NCI-H2196 (cell line): ENCODE results near the gene MCM5.
"Not testable (repeated sequence)": the region's sequence is repeated elsewhere in the genome, so short reads cannot be mapped to it uniquely, and the experiment has no call there.

Experiments
- DNase-seq: peaks from one replicate; lab custom pipeline; 2025; ENCODE audit not compliant: unreplicated experiment; lab: John Stamatoyannopoulos, UW

MCM5 gene

GRCh38 chr22:35378621-35379020 lies 21.3 kb upstream of the MCM5 start:
- DNase-seq, result no peak

- DNase-seq, result no peak
Measured at GRCh38 chr22:35379146-35379993, 20.6 kb upstream of the MCM5 start.

- no peak for DNase-seq
Measured at GRCh38 chr22:35380013-35380412, 19.9 kb upstream of the MCM5 start.

GRCh38 chr22:35380537-35381423 lies 19.2 kb upstream of the MCM5 start, which contains the start of gene HMOX1:
Gene HMOX1, plus strand, starts transcription at chr22:35381096. Its CDS starts 78 bp downstream, at chr22:35381174.
- DNase-seq, result peak; percentile 61

GRCh38 chr22:35381424-35382009 lies 18.4 kb upstream of the MCM5 start:
- no peak for DNase-seq

GRCh38 chr22:35383679-35384071 lies 16.3 kb upstream of the MCM5 start:
- DNase-seq, result no peak

- no peak for DNase-seq
Measured at GRCh38 chr22:35384527-35384926, 15.4 kb upstream of the MCM5 start.

- DNase-seq, result no peak
Measured at GRCh38 chr22:35384975-35385588, 14.9 kb upstream of the MCM5 start.

- no peak for DNase-seq
Measured at GRCh38 chr22:35386670-35387288, 13.2 kb upstream of the MCM5 start.

GRCh38 chr22:35390933-35391332 lies 9.0 kb upstream of the MCM5 start:
- DNase-seq, result no peak

GRCh38 chr22:35392357-35392756 lies 7.6 kb upstream of the MCM5 start:
- no peak for DNase-seq

GRCh38 chr22:35393116-35394010 lies 6.6 kb upstream of the MCM5 start:
- no peak for DNase-seq

- no peak for DNase-seq
Measured at GRCh38 chr22:35394011-35394312, 6.0 kb upstream of the MCM5 start.

GRCh38 chr22:35394810-35395563 lies 5.0 kb upstream of the MCM5 start:
- DNase-seq, result no peak

GRCh38 chr22:35396622-35397021 lies 3.3 kb upstream of the MCM5 start:
- not testable (repeated sequence) for DNase-seq

- peak; percentile 11 for DNase-seq
Measured at GRCh38 chr22:35397095-35397904, 2.6 kb upstream of the MCM5 start.

- DNase-seq, result no peak
Measured at GRCh38 chr22:35398591-35398973, 1.4 kb upstream of the MCM5 start.

- no peak for DNase-seq
Measured at GRCh38 chr22:35399114-35399677, 744 bp upstream of the MCM5 start.
